Keratinocyte (primary cell): ENCODE measurements around the gene SCML2. TPM values are rescaled to one million over a fixed set of nuclear protein-coding genes. Genes with fewer than 3 reads are reported as not detected.
"Not testable (repeated sequence)": the region's sequence is repeated elsewhere in the genome, so short reads cannot be mapped to it uniquely, and the experiment has no call there.

Experiments used
- DNase-seq: peaks from one replicate; pipeline ENCODE4 v3.0.0-alpha.2; 2011; ENCODE audit warnings: low read depth, missing footprints, low spot score
- FAIRE-seq: peaks from 2 replicates; lab custom pipeline; 2011; peaks lifted over from hg19 to GRCh38; lab: Jason Lieb, UNC
- H2AFZ ChIP-seq: 2 replicates; pipeline ENCODE4 v1.6.0; 2012; ENCODE audit warnings: low read length, control low read depth, inconsistent platforms; ENCODE audit not compliant: control insufficient read depth
- H3K27ac ChIP-seq: 2 replicates; pipeline ENCODE4 v1.5.1; 2011; ENCODE audit warnings: low read length; ENCODE audit not compliant: control insufficient read depth, insufficient read depth
- H3K27me3 ChIP-seq: 3 replicates; pipeline ENCODE4 v1.6.0; 2011; ENCODE audit warnings: low read length; ENCODE audit not compliant: control insufficient read depth, insufficient read depth; ENCODE audit errors: extremely low read depth
- H3K36me3 ChIP-seq, 2 experiments: 2 replicates in 1 of 2; 3 replicates in 1 of 2; pipeline ENCODE4 v1.5.1; 2011; ENCODE audit warnings: low read length in 2 of 2, mild to moderate bottlenecking in 1 of 2; ENCODE audit not compliant: control insufficient read depth in 2 of 2, insufficient read depth in 2 of 2; ENCODE audit errors: extremely low read depth in 1 of 2
- H3K4me1 ChIP-seq: 3 replicates; pipeline ENCODE4 v1.5.1; 2011; ENCODE audit warnings: low read length; ENCODE audit not compliant: control insufficient read depth, insufficient read depth; ENCODE audit errors: extremely low read depth
- H3K4me2 ChIP-seq: 3 replicates; pipeline ENCODE4 v1.6.0; 2011; ENCODE audit warnings: low read depth, low read length; ENCODE audit not compliant: control insufficient read depth, insufficient read depth; ENCODE audit errors: extremely low read depth
- H3K4me3 ChIP-seq, 3 experiments: fragments of 200-600 bp in 1 of 3; sonication (generic) in 1 of 3; 2 replicates in 2 of 3; 3 replicates in 1 of 3; pipeline ENCODE4 v1.5.1; 2011 to 2016; ENCODE audit warnings: low read length in 3 of 3, mild to moderate bottlenecking in 3 of 3, control low read depth in 2 of 3, inconsistent platforms in 1 of 3, low read depth in 1 of 3, mixed read lengths in 1 of 3, mixed run types in 1 of 3, moderate library complexity in 1 of 3; ENCODE audit not compliant: control insufficient read depth in 2 of 3, insufficient read depth in 2 of 3; ENCODE audit errors: extremely low read depth in 1 of 3
- H3K79me2 ChIP-seq: 2 replicates; pipeline ENCODE4 v1.6.0; 2012; ENCODE audit warnings: low read length; ENCODE audit not compliant: control insufficient read depth, insufficient read depth
- H3K9ac ChIP-seq: 3 replicates; pipeline ENCODE4 v1.6.0; 2011; ENCODE audit warnings: low read length; ENCODE audit not compliant: control insufficient read depth, insufficient read depth; ENCODE audit errors: extremely low read depth
- H3K9me1 ChIP-seq: 3 replicates; pipeline ENCODE4 v1.6.0; 2011; ENCODE audit warnings: low read length; ENCODE audit not compliant: control insufficient read depth, insufficient read depth; ENCODE audit errors: extremely low read depth
- H3K9me3 ChIP-seq: 2 replicates; pipeline ENCODE4 v1.5.1; 2012; ENCODE audit warnings: low read depth, low read length; ENCODE audit not compliant: control insufficient read depth
- H4K20me1 ChIP-seq: 3 replicates; pipeline ENCODE4 v1.6.0; 2011; ENCODE audit warnings: low read length; ENCODE audit not compliant: control insufficient read depth, insufficient read depth; ENCODE audit errors: extremely low read depth
- EZH2 ChIP-seq: IDR thresholded peaks from one replicate; pipeline ENCODE4 v1.6.1; 2012; ENCODE audit warnings: inconsistent platforms, mild to moderate bottlenecking, low read length, moderate library complexity
- dilution Hi-C: fragments of 300-500 bp; cut with MboI; formaldehyde crosslinking; loops from one replicate; pipeline ENCODE4 v1.7.0; 2020; ENCODE audit warnings: low sequenced_read_pairs; ENCODE audit not compliant: extremely low pct_ligation_motif_present
- polyA plus RNA-seq, 5 experiments: library from polyadenylated mRNA; depleted of rRNA in 3 of 5; stranded (reverse) in 3 of 5; stranded (forward) in 1 of 5; unstranded in 1 of 5; fragments of >200 nt; gene quantifications; 1 replicate in 1 of 5; 2 replicates in 3 of 5; 3 replicates in 1 of 5; pipeline versions ENCODE4 v1.2.1 to v1.2.3, GENCODE V29; 2011 to 2012; ENCODE audit warnings: missing spikeins in 2 of 5, low read depth in 1 of 5, low replicate concordance in 1 of 5
- TF ChIP-seq, protein P1 (sequence below), 3 experiments: IDR thresholded peaks in 1 of 3; conservative IDR thresholded peaks in 1 of 3; optimal IDR thresholded peaks in 1 of 3; 2 replicates in 2 of 3; 3 replicates in 1 of 3; pipeline versions ENCODE3 to v1.5.1; 2011; ENCODE audit warnings: low read length in 3 of 3, mild to moderate bottlenecking in 3 of 3, moderate library complexity in 2 of 3, control low read depth in 1 of 3, inconsistent platforms in 1 of 3; ENCODE audit not compliant: insufficient read depth in 2 of 3; ENCODE audit errors: extremely low read depth in 1 of 3

The SCML2 gene
- polyA plus RNA-seq, 1 donor (not counting 4 experiments of a cell fraction or from before 2014, with no cell fraction given) = 0.64 TPM

DNA sequence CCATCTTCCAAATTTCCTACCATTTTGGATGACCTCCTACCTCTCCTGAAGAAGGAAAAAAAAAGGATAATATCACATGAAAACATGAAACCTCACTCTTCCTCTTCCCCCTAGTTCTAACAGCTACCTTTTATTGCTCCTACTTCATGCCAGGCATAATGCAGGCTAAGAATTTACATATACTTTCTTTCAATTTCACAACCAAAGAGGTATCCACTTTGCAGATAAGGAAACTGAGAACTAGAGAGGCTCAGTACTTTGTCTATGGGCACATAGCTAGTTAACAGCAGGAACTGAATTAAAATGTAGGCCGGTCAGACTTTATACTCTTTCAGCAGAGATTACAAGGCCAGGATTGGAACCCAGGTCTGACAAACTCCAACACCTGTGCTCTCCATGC is 99.4 kb downstream of the SCML2 start:
- Histone ChIP-seq H2AFZ (no peak overlapping the region), H3K9me1 (no peaks in the 10 kb centered on the region), H3K36me3 (no peaks in the 10 kb centered on the region), H3K4me3 (no peak overlapping the region), H3K4me2 (no peak overlapping the region), H3K27me3 (no peaks in the 10 kb centered on the region), H3K27ac (no peak overlapping the region), H3K9ac (no peak overlapping the region), H4K20me1 (no peaks in the 10 kb centered on the region), H3K9me3 (no peaks in the 10 kb centered on the region), H3K79me2 (no peaks in the 10 kb centered on the region), H3K4me1 (no peaks in the 10 kb centered on the region)
- dilution Hi-C loops = no loop called here
- no peak for FAIRE-seq
- no peak for DNase-seq
- TF ChIP-seq, protein P1, sequence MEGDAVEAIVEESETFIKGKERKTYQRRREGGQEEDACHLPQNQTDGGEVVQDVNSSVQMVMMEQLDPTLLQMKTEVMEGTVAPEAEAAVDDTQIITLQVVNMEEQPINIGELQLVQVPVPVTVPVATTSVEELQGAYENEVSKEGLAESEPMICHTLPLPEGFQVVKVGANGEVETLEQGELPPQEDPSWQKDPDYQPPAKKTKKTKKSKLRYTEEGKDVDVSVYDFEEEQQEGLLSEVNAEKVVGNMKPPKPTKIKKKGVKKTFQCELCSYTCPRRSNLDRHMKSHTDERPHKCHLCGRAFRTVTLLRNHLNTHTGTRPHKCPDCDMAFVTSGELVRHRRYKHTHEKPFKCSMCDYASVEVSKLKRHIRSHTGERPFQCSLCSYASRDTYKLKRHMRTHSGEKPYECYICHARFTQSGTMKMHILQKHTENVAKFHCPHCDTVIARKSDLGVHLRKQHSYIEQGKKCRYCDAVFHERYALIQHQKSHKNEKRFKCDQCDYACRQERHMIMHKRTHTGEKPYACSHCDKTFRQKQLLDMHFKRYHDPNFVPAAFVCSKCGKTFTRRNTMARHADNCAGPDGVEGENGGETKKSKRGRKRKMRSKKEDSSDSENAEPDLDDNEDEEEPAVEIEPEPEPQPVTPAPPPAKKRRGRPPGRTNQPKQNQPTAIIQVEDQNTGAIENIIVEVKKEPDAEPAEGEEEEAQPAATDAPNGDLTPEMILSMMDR (optimal IDR thresholded peaks at IDR 0.05 in 1 of 3, IDR thresholded peaks at IDR 0.05 in 1 of 3, conservative IDR thresholded peaks at IDR 0.05 in 1 of 3; ENCODE audit: extremely low read depth in 1 of 3, insufficient read depth in 2 of 3, low read length in 3 of 3) = no peak
- TF ChIP-seq EZH2 = no peak

DNA sequence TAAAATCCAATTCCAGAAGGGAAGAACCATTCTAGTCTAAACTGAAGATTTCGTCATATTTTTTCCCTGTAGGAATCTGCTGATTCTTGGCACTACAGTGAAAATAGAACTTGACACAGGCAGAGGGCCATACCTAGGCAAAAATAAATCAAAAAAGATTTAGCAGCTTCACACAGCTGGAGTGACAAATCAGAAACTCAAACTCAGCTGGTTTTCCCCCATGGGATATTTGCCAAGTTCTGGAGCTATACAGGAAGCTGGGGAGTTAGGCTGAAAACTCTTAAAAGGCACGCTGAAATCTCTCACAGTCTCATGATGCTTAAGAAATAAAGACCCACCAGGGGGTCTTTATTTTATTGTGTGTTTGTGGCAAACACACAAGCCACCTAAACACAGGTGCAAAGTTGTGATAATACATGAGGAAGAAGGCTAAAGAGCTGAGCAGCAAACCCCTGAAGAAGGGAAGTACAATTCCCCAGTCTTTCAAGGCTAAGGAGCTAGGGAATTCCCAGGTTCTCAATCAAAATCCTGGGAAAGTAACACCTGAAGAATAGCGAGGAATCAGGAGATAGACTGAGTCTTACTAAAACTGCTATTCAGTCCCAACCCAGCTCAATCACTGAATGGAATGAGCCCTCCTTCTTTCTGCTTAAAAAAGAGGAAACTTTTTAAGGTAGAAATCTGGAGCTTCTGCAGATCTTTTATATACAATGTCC is 101.7 kb downstream of the SCML2 start:
- FAIRE-seq (no peak), DNase-seq (no peak)
- Histone ChIP-seq H3K27ac (no peak overlapping the region), H3K4me2 (no peak overlapping the region), H3K9me1 (no peaks in the 10 kb centered on the region), H3K4me1 (no peaks in the 10 kb centered on the region), H3K79me2 (no peaks in the 10 kb centered on the region), H3K9ac (no peak overlapping the region), H4K20me1 (no peaks in the 10 kb centered on the region), H3K36me3 (no peaks in the 10 kb centered on the region), H3K9me3 (no peaks in the 10 kb centered on the region), H3K4me3 (no peak overlapping the region), H3K27me3 (no peaks in the 10 kb centered on the region), H2AFZ (no peak overlapping the region)
- dilution Hi-C loops = no loop called here
- TF ChIP-seq, protein P1 (optimal IDR thresholded peaks at IDR 0.05 in 1 of 3, IDR thresholded peaks at IDR 0.05 in 1 of 3, conservative IDR thresholded peaks at IDR 0.05 in 1 of 3; ENCODE audit: extremely low read depth in 1 of 3, insufficient read depth in 2 of 3, low read length in 3 of 3) = no peak
- TF ChIP-seq EZH2 = no peak

DNA sequence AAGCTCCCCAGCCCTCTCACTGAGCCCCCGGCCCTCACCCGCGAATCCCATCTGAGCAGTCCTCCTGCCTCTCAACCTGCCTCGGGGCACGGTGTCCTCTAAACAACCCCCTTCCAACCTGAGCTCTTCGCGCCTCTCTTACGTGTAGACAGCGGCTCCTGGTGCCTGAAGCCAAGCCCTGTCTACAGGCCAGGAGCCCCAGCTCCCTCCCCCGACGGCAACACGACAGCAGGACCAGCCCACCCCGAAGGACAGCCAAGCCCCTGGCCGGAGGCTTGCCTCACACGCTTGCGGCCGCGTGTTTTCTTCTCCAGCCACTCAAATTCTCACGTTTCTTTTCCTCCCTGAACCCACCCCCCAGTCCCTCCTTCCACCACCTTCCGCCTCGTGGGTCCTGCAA is 124.8 kb downstream of the SCML2 start:
- H3K27me3 ChIP-seq, H3K9me3 ChIP-seq, H3K27ac ChIP-seq, DNase-seq, H3K4me2 ChIP-seq, H3K9me1 ChIP-seq, H3K4me3 ChIP-seq, H4K20me1 ChIP-seq, H3K36me3 ChIP-seq, H2AFZ ChIP-seq, H3K9ac ChIP-seq, H3K4me1 ChIP-seq, FAIRE-seq, dilution Hi-C loops, H3K79me2 ChIP-seq: not testable (repeated sequence)
